Stimulated activated CD4-positive, alpha-beta T cell treated with anti-CD3 and anti-CD28 coated beads, Interleukin-1b, Interleukin-23, amount 100 ng/mL, for 24 hours (primary cell): ENCODE results near the gene GPR132.
"Not testable (repeated sequence)": the region's sequence is repeated elsewhere in the genome, so short reads cannot be mapped to it uniquely, and the experiment has no call there.

Experiments
- DNase-seq, 4 experiments: peaks; one replicate each; pipeline ENCODE4 v3.0.0-alpha.2; 2020; ENCODE audit warnings: low read depth in 4 of 4, low spot score in 1 of 4

GPR132 gene

GRCh38 chr14:105076296-105076804 lies 11.1 kb upstream of the GPR132 start:
- DNase-seq = no peak

- no peak for DNase-seq
These were observed 10.4 kb upstream of the GPR132 start for GRCh38 chr14:105075379-105076295.

- no peak for DNase-seq
These were observed 9.4 kb upstream of the GPR132 start for GRCh38 chr14:105074601-105075053.

GRCh38 chr14:105073720-105074600 lies 8.7 kb upstream of the GPR132 start:
- no peak for DNase-seq

GRCh38 chr14:105072892-105073719 lies 7.9 kb upstream of the GPR132 start:
- no peak for DNase-seq

- DNase-seq = no peak
These were observed 7.2 kb upstream of the GPR132 start for GRCh38 chr14:105072381-105072861.

GRCh38 chr14:105071942-105072341 lies 6.7 kb upstream of the GPR132 start:
- DNase-seq = no peak

GRCh38 chr14:105071326-105071725 lies 6.1 kb upstream of the GPR132 start:
- DNase-seq = no peak

GRCh38 chr14:105070760-105071137 lies 5.5 kb upstream of the GPR132 start:
- peak in 1 of 4 experiments; percentile 52 for DNase-seq

GRCh38 chr14:105069871-105070759 lies 4.9 kb upstream of the GPR132 start:
- peak in 1 of 4 experiments; percentile 50 for DNase-seq

GRCh38 chr14:105069522-105069870 lies 4.3 kb upstream of the GPR132 start:
- DNase-seq = no peak

GRCh38 chr14:105068818-105069217 lies 3.6 kb upstream of the GPR132 start:
- no peak for DNase-seq

GRCh38 chr14:105067969-105068301 lies 2.7 kb upstream of the GPR132 start:
- DNase-seq = no peak

- peak in 1 of 4 experiments; percentile 55 for DNase-seq
These were observed 2.1 kb upstream of the GPR132 start for GRCh38 chr14:105067140-105067968.

GRCh38 chr14:105066240-105067071 lies 1.2 kb upstream of the GPR132 start:
- DNase-seq = no peak

- no peak for DNase-seq
These were observed 498 bp downstream of the GPR132 start for GRCh38 chr14:105064721-105065143.

- DNase-seq = no peak
These were observed 1.2 kb downstream of the GPR132 start for GRCh38 chr14:105064001-105064400.

- DNase-seq = not testable (repeated sequence)
These were observed 1.7 kb downstream of the GPR132 start for GRCh38 chr14:105063506-105063905.
